Neuron (in vitro differentiated cells): ENCODE measurements around the gene SLC1A2.
A peak's percentile ranks its signal among the peaks of the same experiment; 100 is the strongest.

Experiments
- H2AFZ ChIP-seq: one replicate; pipeline ENCODE4 v1.6.1; 2013; ENCODE audit warnings: low read depth, mild to moderate bottlenecking, inconsistent platforms, low read length, moderate library complexity
- H3K27me3 ChIP-seq: one replicate; pipeline ENCODE4 v1.6.1; 2013; ENCODE audit warnings: low read length; ENCODE audit not compliant: insufficient read depth
- H3K36me3 ChIP-seq: one replicate; pipeline ENCODE4 v1.6.1; 2013; ENCODE audit warnings: low read length; ENCODE audit not compliant: insufficient read depth
- H3K4me1 ChIP-seq: one replicate; pipeline ENCODE4 v1.6.1; 2013; ENCODE audit warnings: low read length; ENCODE audit not compliant: insufficient read depth
- H3K4me3 ChIP-seq: 2 replicates; pipeline ENCODE4 v1.5.1; 2013; ENCODE audit warnings: mild to moderate bottlenecking, low read length, moderate library complexity
- H3K9me3 ChIP-seq: one replicate; pipeline ENCODE4 v1.6.1; 2013; ENCODE audit warnings: low read length

SLC1A2 gene

GRCh38 chr11:35318977-35319925 lies 100.1 kb downstream of the SLC1A2 start:
- Histone ChIP-seq H3K27me3 (no peaks in the 10 kb centered on the region), H3K4me3 (no peak overlapping the region), H2AFZ (peak overlapping the region; percentile 15), H3K36me3 (no peaks in the 10 kb centered on the region), H3K9me3 (no peaks in the 10 kb centered on the region), H3K4me1 (peaks cover 9% of the 10 kb centered on the region)

- Histone ChIP-seq H3K27me3 (no peaks in the 10 kb centered on the region), H3K36me3 (no peaks in the 10 kb centered on the region), H3K4me3 (no peak overlapping the region), H3K9me3 (no peaks in the 10 kb centered on the region), H2AFZ (no peak overlapping the region), H3K4me1 (peaks cover 9% of the 10 kb centered on the region)
Observed at GRCh38 chr11:35318309-35318708, 101.0 kb downstream of the SLC1A2 start.

- H3K4me1 ChIP-seq: peaks cover 8% of the 10 kb centered on the region
- H3K9me3 ChIP-seq: no peaks in the 10 kb centered on the region
- no peaks in the 10 kb centered on the region for H3K36me3 ChIP-seq
Observed at GRCh38 chr11:35317253-35317652, 102.1 kb downstream of the SLC1A2 start.

GRCh38 chr11:35316161-35316560 lies 103.2 kb downstream of the SLC1A2 start:
- H3K36me3 ChIP-seq: no peaks in the 10 kb centered on the region
- no peaks in the 10 kb centered on the region for H3K27me3 ChIP-seq
- H3K9me3 ChIP-seq: no peaks in the 10 kb centered on the region
- no peak overlapping the region for H3K4me3 ChIP-seq
- H3K4me1 ChIP-seq: no peaks in the 10 kb centered on the region
- H2AFZ ChIP-seq: no peak overlapping the region

More at GRCh38 chr11:35317253-35317652, 102.1 kb downstream of the SLC1A2 start:
- H3K4me3 ChIP-seq: no peak overlapping the region
- H2AFZ ChIP-seq: no peak overlapping the region
- no peaks in the 10 kb centered on the region for H3K27me3 ChIP-seq

- H3K4me3 ChIP-seq: no peak overlapping the region
- H3K36me3 ChIP-seq: no peaks in the 10 kb centered on the region
- H3K9me3 ChIP-seq: no peaks in the 10 kb centered on the region
- no peaks in the 10 kb centered on the region for H3K4me1 ChIP-seq
- no peaks in the 10 kb centered on the region for H3K27me3 ChIP-seq
- H2AFZ ChIP-seq: no peak overlapping the region
Observed at GRCh38 chr11:35313760-35314153, 105.6 kb downstream of the SLC1A2 start.

GRCh38 chr11:35313066-35313759 lies 106.1 kb downstream of the SLC1A2 start:
- Histone ChIP-seq H3K4me1 (no peaks in the 10 kb centered on the region), H3K27me3 (no peaks in the 10 kb centered on the region), H2AFZ (no peak overlapping the region), H3K36me3 (no peaks in the 10 kb centered on the region), H3K4me3 (no peak overlapping the region), H3K9me3 (no peaks in the 10 kb centered on the region)

GRCh38 chr11:35311331-35311730 lies 108.0 kb downstream of the SLC1A2 start:
- Histone ChIP-seq H3K4me3 (no peak overlapping the region), H3K36me3 (no peaks in the 10 kb centered on the region), H2AFZ (no peak overlapping the region), H3K9me3 (no peaks in the 10 kb centered on the region), H3K4me1 (no peaks in the 10 kb centered on the region), H3K27me3 (no peaks in the 10 kb centered on the region)

- Histone ChIP-seq H3K4me1 (no peaks in the 10 kb centered on the region), H3K36me3 (no peaks in the 10 kb centered on the region), H3K27me3 (no peaks in the 10 kb centered on the region), H2AFZ (no peak overlapping the region), H3K4me3 (no peak overlapping the region), H3K9me3 (no peaks in the 10 kb centered on the region)
Observed at GRCh38 chr11:35308157-35308556, 111.2 kb downstream of the SLC1A2 start.

GRCh38 chr11:35307221-35307621 lies 112.1 kb downstream of the SLC1A2 start:
- no peaks in the 10 kb centered on the region for H3K27me3 ChIP-seq
- H3K4me3 ChIP-seq: no peak overlapping the region
- no peaks in the 10 kb centered on the region for H3K4me1 ChIP-seq
- no peaks in the 10 kb centered on the region for H3K9me3 ChIP-seq
- H2AFZ ChIP-seq: no peak overlapping the region
- no peaks in the 10 kb centered on the region for H3K36me3 ChIP-seq

- Histone ChIP-seq H3K9me3 (no peaks in the 10 kb centered on the region), H3K27me3 (no peaks in the 10 kb centered on the region), H2AFZ (no peak overlapping the region), H3K4me1 (no peaks in the 10 kb centered on the region), H3K4me3 (no peak overlapping the region), H3K36me3 (no peaks in the 10 kb centered on the region)
Observed at GRCh38 chr11:35305670-35306382, 113.5 kb downstream of the SLC1A2 start.

- Histone ChIP-seq H2AFZ (no peak overlapping the region), H3K4me1 (no peaks in the 10 kb centered on the region), H3K9me3 (no peaks in the 10 kb centered on the region)
Observed at GRCh38 chr11:35304900-35305460, 114.4 kb downstream of the SLC1A2 start.

GRCh38 chr11:35304386-35304775 lies 115.0 kb downstream of the SLC1A2 start:
- Histone ChIP-seq H3K4me3 (no peak overlapping the region), H3K9me3 (no peaks in the 10 kb centered on the region), H2AFZ (no peak overlapping the region), H3K27me3 (no peaks in the 10 kb centered on the region), H3K4me1 (no peaks in the 10 kb centered on the region), H3K36me3 (no peaks in the 10 kb centered on the region)

More at GRCh38 chr11:35304900-35305460, 114.4 kb downstream of the SLC1A2 start:
- Histone ChIP-seq H3K36me3 (no peaks in the 10 kb centered on the region), H3K27me3 (no peaks in the 10 kb centered on the region), H3K4me3 (no peak overlapping the region)
